ENCODE data around the gene ITGA6.
A peak's percentile ranks its signal among the peaks of the same experiment; 100 is the strongest.

ITGA6 gene

GRCh38 chr2:172457536-172457935 is 30.1 kb downstream of the ITGA6 start:
- Mint-ChIP-seq H3K27ac (no peak overlapping the region), H3K4me3 (no peak overlapping the region), H3K4me1 (peaks cover 12% of the 10 kb centered on the region), H3K36me3 (no peaks in the 10 kb centered on the region), H3K9me3 (no peaks in the 10 kb centered on the region), H3K27me3 (peaks cover 8% of the 10 kb centered on the region)
- ATAC-seq (ENCODE audit: low read depth) (no peak), DNase-seq (ENCODE audit: low spot score in 2 of 2) (no peak)

- Mint-ChIP-seq H3K4me3 (no peak overlapping the region), H3K27ac (no peak overlapping the region)
- ATAC-seq (ENCODE audit: low read depth), result no peak
Measured at GRCh38 chr2:172458561-172459124, 31.3 kb downstream of the ITGA6 start.

GRCh38 chr2:172460780-172461201 is 33.4 kb downstream of the ITGA6 start:
- ATAC-seq (ENCODE audit: low read depth) (no peak), DNase-seq (ENCODE audit: low spot score in 2 of 2) (no peak)
- H3K4me3 Mint-ChIP-seq, result no peak overlapping the region
- H3K27me3 Mint-ChIP-seq, result peaks cover 2% of the 10 kb centered on the region
- H3K27ac Mint-ChIP-seq, result no peak overlapping the region
- H3K9me3 Mint-ChIP-seq, result no peaks in the 10 kb centered on the region
- peaks cover 37% of the 10 kb centered on the region for H3K4me1 Mint-ChIP-seq
- H3K36me3 Mint-ChIP-seq, result no peaks in the 10 kb centered on the region

More at GRCh38 chr2:172458561-172459124, 31.3 kb downstream of the ITGA6 start:
- peaks cover 22% of the 10 kb centered on the region for H3K4me1 Mint-ChIP-seq
- no peaks in the 10 kb centered on the region for H3K36me3 Mint-ChIP-seq
- DNase-seq (ENCODE audit: low spot score in 2 of 2), result no peak
- no peaks in the 10 kb centered on the region for H3K9me3 Mint-ChIP-seq
- H3K27me3 Mint-ChIP-seq, result peaks cover 5% of the 10 kb centered on the region

- Mint-ChIP-seq H3K36me3 (no peaks in the 10 kb centered on the region), H3K27ac (no peak overlapping the region), H3K27me3 (peaks cover 2% of the 10 kb centered on the region), H3K4me1 (peaks cover 38% of the 10 kb centered on the region), H3K4me3 (peak overlapping the region; percentile 50), H3K9me3 (no peaks in the 10 kb centered on the region)
- DNase-seq (ENCODE audit: low spot score in 2 of 2) (peak; percentile 56 to 65), ATAC-seq (ENCODE audit: low read depth) (peak; percentile 66)
Measured at GRCh38 chr2:172461591-172462372, 34.4 kb downstream of the ITGA6 start.

- H3K4me1 Mint-ChIP-seq, result peaks cover 38% of the 10 kb centered on the region
- H3K27ac Mint-ChIP-seq, result no peak overlapping the region
- H3K9me3 Mint-ChIP-seq, result no peaks in the 10 kb centered on the region
- peak overlapping the region; percentile 50 for H3K4me3 Mint-ChIP-seq
- no peak for DNase-seq (ENCODE audit: low spot score in 2 of 2)
- H3K36me3 Mint-ChIP-seq, result no peaks in the 10 kb centered on the region
- ATAC-seq (ENCODE audit: low read depth), result peak; percentile 42
- peaks cover 2% of the 10 kb centered on the region for H3K27me3 Mint-ChIP-seq
Measured at GRCh38 chr2:172462373-172462848, 35.0 kb downstream of the ITGA6 start.

- H3K36me3 Mint-ChIP-seq, result no peaks in the 10 kb centered on the region
- H3K27me3 Mint-ChIP-seq, result peaks cover 2% of the 10 kb centered on the region
- H3K4me3 Mint-ChIP-seq, result peak overlapping the region; percentile 59
- ATAC-seq (ENCODE audit: low read depth), result peak; percentile 79
- peak; percentile 16 to 25 for DNase-seq (ENCODE audit: low spot score in 2 of 2)
- H3K9me3 Mint-ChIP-seq, result no peaks in the 10 kb centered on the region
- H3K4me1 Mint-ChIP-seq, result peaks cover 38% of the 10 kb centered on the region
- no peak overlapping the region for H3K27ac Mint-ChIP-seq
Measured at GRCh38 chr2:172462849-172463381, 35.5 kb downstream of the ITGA6 start.

GRCh38 chr2:172464400-172465129 is 37.2 kb downstream of the ITGA6 start:
- no peak overlapping the region for H3K4me3 Mint-ChIP-seq

GRCh38 chr2:172465417-172466334 is 38.3 kb downstream of the ITGA6 start:
- Mint-ChIP-seq H3K4me3 (no peak overlapping the region), H3K27me3 (peaks cover 2% of the 10 kb centered on the region), H3K9me3 (no peaks in the 10 kb centered on the region), H3K36me3 (no peaks in the 10 kb centered on the region), H3K27ac (no peak overlapping the region), H3K4me1 (peaks cover 32% of the 10 kb centered on the region)
- ATAC-seq (ENCODE audit: low read depth) (peak; percentile 30), DNase-seq (ENCODE audit: low spot score in 2 of 2) (peak; percentile 51 to 67)

More at GRCh38 chr2:172464400-172465129, 37.2 kb downstream of the ITGA6 start:
- Mint-ChIP-seq H3K27me3 (peaks cover 2% of the 10 kb centered on the region), H3K27ac (no peak overlapping the region), H3K9me3 (no peaks in the 10 kb centered on the region), H3K4me1 (peaks cover 38% of the 10 kb centered on the region), H3K36me3 (no peaks in the 10 kb centered on the region)
- no peak for DNase-seq (ENCODE audit: low spot score in 2 of 2)
- no peak for ATAC-seq (ENCODE audit: low read depth)

- no peaks in the 10 kb centered on the region for H3K9me3 Mint-ChIP-seq
- H3K27me3 Mint-ChIP-seq, result peaks cover 3% of the 10 kb centered on the region
- DNase-seq (ENCODE audit: low spot score in 2 of 2) (no peak), ATAC-seq (ENCODE audit: low read depth) (no peak)
- H3K27ac Mint-ChIP-seq, result no peak overlapping the region
- H3K4me3 Mint-ChIP-seq, result no peak overlapping the region
- no peaks in the 10 kb centered on the region for H3K36me3 Mint-ChIP-seq
- H3K4me1 Mint-ChIP-seq, result peaks cover 26% of the 10 kb centered on the region
Measured at GRCh38 chr2:172467382-172467781, 40.0 kb downstream of the ITGA6 start.

GRCh38 chr2:172470958-172471922 is 43.9 kb downstream of the ITGA6 start:
- Mint-ChIP-seq H3K4me3 (no peak overlapping the region), H3K27me3 (peaks cover 3% of the 10 kb centered on the region), H3K27ac (no peak overlapping the region), H3K36me3 (no peaks in the 10 kb centered on the region), H3K4me1 (no peaks in the 10 kb centered on the region), H3K9me3 (no peaks in the 10 kb centered on the region)
- DNase-seq (ENCODE audit: low spot score in 2 of 2) (no peak), ATAC-seq (ENCODE audit: low read depth) (no peak)

GRCh38 chr2:172472446-172473033 is 45.2 kb downstream of the ITGA6 start:
- H3K4me1 Mint-ChIP-seq, result no peaks in the 10 kb centered on the region
- no peak overlapping the region for H3K27ac Mint-ChIP-seq
- ATAC-seq (ENCODE audit: low read depth), result no peak
- no peak for DNase-seq (ENCODE audit: low spot score in 2 of 2)
- no peaks in the 10 kb centered on the region for H3K36me3 Mint-ChIP-seq
- H3K4me3 Mint-ChIP-seq, result no peak overlapping the region
- no peaks in the 10 kb centered on the region for H3K9me3 Mint-ChIP-seq
- peaks cover 3% of the 10 kb centered on the region for H3K27me3 Mint-ChIP-seq

GRCh38 chr2:172473167-172473566 is 45.8 kb downstream of the ITGA6 start:
- Mint-ChIP-seq H3K27ac (no peak overlapping the region), H3K4me3 (no peak overlapping the region), H3K4me1 (no peaks in the 10 kb centered on the region), H3K9me3 (no peaks in the 10 kb centered on the region), H3K36me3 (no peaks in the 10 kb centered on the region), H3K27me3 (peaks cover 3% of the 10 kb centered on the region)
- ATAC-seq (ENCODE audit: low read depth) (no peak), DNase-seq (ENCODE audit: low spot score in 2 of 2) (no peak)

All from memory B cell (primary cell).